ENCODE data around the gene RBBP5. TPM values are rescaled to one million over a fixed set of nuclear protein-coding genes. Genes with fewer than 3 reads are reported as not detected.

RBBP5 gene
- total RNA-seq, 1 experiment from 2014 or later, result 19.7 TPM

DNA sequence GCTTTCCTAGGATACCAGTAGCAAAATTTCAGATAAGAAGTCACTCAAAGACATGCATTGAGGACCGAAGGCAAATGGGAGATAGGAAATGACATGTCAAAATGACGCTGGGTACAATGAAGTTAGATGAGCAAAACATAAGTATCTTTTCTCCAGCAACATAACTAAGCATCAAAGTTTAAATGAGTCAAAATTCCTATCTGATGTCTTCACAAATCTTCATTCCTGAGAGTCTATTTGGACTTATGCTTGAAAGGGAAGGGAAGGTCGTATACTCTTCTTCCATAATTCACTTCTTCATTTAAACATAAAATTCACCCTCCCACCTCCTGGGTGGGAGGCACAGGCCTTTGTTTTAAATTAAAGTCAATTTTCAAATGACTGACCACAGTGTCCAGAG is 33.4 kb downstream of the RBBP5 start:
- no peak for DNase-seq (ENCODE audit: low read depth, low spot score)
- in situ Hi-C loops (cut with HindIII; ENCODE audit: low pct_unique_long_range_greater_than_20kb, low sequenced_read_pairs), result no loop called here

DNA sequence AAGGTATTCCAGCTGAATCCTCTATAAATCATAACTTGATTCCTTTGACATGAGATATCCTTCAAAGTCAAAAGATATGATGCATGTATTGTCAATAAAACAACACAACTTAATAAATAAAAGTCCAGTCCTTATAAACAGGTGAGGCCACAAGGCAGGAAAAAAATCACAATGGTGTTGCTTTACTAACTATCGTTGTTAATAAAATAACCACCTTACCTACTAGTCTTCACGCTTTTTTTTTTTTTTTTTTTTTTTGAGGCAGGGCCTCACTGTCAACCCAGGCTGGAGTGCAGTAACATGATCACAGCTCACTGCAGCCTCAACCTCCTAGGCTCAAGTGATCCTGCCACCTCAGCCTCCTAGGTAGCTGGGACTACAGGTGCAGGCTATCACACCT is 37.4 kb downstream of the RBBP5 start, which contains the start of gene TMEM81:
TSS of gene TMEM81 (minus strand) at position 101 of the 400 bp plus-strand sequence. CDS start 140 bp downstream, outside the sequence.
- DNase-seq (ENCODE audit: low read depth, low spot score), result no peak
- in situ Hi-C loops (cut with HindIII; ENCODE audit: low pct_unique_long_range_greater_than_20kb, low sequenced_read_pairs), result no loop called here

DNA sequence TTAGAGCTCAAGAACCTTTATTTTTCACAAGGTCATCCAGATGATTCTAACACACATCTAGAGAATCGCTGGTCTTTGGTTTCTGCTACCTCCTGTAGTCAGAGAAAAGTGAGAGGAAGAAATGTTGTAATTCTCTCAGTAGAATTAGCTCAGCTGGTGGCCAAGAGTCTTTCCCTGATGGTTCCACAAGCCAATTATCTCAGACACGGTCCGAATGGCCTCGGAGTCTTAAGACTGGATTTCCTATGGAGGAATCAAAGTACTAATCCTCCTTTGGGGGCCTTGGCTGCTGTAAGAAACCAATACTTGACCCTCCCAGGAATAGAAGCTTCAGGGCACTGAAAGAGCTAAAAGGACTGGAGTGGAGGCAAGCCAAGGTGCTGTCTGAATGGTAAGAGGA is 39.3 kb downstream of the RBBP5 start:
- DNase-seq (ENCODE audit: low read depth, low spot score), result no peak
- in situ Hi-C loops (cut with HindIII; ENCODE audit: low pct_unique_long_range_greater_than_20kb, low sequenced_read_pairs), result no loop called here

DNA sequence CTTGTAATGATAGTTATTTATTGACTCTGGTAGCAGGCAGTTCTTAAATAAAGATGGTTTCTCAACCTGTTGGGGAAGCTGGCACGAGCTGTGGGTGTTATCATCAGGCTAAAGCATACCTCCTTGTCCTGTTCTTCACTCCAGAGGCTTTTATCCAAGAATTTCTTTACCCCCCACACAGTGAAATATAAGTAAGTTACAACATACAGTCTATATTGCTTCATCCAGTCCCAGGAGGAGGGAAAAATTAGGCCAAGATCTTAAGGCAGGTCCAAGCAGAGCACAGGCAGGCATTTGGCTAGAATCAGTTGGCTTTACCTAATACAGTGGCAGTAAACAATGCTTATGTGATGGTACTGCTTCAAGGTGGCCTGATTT is 43.9 kb downstream of the RBBP5 start:
- in situ Hi-C loops (cut with HindIII; ENCODE audit: low pct_unique_long_range_greater_than_20kb, low sequenced_read_pairs), result no loop called here
- no peak for DNase-seq (ENCODE audit: low read depth, low spot score)

DNA sequence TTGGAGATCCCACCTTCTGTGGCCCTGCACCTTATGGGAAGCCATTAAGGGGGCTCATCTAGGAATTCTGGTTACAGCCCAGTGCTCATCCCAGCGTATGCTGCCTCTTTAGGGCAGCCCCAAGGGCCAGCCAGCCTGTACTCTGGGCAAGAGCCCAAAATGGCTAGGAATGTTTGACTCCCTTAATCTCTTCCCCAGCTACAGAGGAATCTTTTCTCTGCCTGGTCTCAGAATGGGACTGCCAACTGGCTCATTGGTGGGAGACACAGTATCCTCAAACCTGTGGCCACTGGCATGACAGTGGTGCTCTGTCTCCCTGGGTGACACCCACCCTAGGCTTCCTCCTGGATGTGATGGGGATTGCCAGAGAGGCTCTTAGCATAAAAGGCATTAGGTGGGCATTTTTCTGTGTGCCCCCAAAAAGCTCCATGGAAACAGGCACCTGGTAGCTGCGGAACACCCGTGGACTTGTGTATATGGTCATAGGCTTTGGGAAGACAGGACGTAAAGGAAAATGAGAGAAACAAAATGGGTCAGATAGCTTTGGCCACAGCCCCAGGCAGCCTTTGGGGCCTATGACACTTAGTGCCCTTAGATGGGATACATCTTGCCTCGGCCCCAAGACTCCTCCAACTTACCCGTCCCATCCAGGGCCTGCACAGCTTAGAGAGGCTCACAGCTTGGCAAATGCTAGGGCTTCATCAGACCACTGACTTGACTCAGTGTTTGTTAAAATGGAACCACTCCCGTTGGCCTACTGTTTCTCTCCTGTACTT is 44.4 kb downstream of the RBBP5 start:
- in situ Hi-C loops (cut with HindIII; ENCODE audit: low pct_unique_long_range_greater_than_20kb, low sequenced_read_pairs), result no loop called here
- no peak for DNase-seq (ENCODE audit: low read depth, low spot score)

DNA sequence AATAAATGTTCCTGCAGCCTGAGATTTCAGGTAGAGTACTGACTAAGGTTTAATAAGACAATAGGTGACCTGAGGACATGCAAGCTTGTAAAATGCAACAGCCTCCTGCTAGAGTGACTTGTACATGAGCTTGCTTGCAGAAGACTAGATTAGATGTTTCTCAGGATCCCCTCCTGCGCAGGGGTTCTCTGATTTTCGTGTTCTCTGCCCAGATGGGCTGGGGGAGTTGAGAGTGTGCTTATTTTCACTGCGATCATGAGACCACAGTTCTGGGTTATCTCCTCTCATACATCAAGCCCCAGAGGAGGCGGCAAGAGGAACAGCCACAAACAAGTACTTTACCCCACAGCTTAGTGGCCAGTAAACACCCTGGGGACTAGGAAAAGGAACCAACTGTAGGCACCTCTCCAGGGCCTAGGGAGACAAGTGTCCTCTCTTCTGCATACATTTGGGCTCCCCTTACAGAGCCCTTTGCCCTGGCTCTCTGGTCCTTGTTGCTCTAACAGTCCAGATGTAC is 45.5 kb downstream of the RBBP5 start:
- in situ Hi-C loops (cut with HindIII; ENCODE audit: low pct_unique_long_range_greater_than_20kb, low sequenced_read_pairs), result no loop called here
- no peak for DNase-seq (ENCODE audit: low read depth, low spot score)

DNA sequence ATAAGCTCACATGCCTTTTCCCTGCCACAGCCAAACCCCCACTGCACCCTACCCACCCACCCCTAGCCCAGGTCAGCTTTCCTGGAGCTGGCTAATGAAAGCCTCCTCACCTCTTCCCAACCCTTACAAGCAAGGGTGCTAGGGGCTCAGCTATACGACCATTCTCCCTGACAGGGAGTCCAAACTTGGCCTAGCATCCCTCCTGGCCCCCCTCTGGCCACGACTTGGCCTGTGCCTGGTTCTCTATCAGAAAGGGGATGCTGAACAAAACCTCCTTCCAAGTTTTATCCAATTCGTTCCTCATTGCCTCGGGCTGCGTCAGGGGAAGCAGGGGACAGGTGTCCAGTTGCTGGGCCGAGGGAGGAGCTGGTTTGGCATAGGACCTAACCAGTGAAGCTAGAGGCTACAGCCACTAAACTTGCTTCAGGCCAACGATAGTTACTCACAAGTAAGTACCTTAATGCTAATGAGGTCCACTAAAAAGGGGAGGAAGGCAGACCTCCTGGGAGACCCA is 46.1 kb downstream of the RBBP5 start:
- DNase-seq (ENCODE audit: low read depth, low spot score), result no peak
- in situ Hi-C loops (cut with HindIII; ENCODE audit: low pct_unique_long_range_greater_than_20kb, low sequenced_read_pairs), result no loop called here

DNA sequence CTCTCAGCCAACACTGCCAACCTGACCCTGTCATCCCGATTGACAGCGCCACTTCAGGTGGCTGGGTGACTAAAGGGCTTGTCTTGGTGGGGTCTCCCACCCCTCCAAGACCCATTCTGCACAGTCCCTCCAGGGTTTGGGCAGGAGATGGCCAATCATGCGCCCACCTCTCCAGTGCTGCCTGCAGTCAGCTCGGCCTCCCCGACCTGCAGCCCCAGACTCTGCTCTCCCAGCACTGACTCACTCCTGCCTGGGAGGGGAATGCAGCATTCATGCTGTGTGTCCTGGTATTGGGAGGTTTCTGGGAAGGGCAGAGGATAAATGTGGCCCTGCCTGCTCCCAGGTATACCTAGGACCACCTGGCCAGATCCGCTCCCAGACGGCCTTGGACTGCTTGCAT is 47.3 kb downstream of the RBBP5 start:
- in situ Hi-C loops (cut with HindIII; ENCODE audit: low pct_unique_long_range_greater_than_20kb, low sequenced_read_pairs), result no loop called here
- DNase-seq (ENCODE audit: low read depth, low spot score), result no peak

DNA sequence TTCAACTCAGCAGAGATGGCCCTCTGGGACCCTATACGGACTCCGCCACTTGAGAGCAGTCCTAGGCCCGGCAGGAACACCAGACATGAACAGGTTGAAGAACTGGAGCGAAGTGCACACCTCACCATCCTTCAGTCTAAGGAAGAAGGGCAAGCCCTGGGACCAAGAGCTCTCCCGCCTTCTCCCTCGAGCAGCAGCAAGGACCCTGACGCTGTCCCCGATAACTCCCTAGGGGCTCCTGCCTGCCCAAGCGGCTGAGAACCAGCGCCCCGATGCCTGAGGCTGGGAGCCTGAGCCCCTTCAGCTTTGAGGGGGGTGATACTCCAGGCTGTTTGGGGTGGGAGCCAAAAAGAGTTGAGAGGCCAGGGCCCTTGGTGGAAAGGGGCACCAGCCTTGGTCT is 47.7 kb downstream of the RBBP5 start:
- in situ Hi-C loops (cut with HindIII; ENCODE audit: low pct_unique_long_range_greater_than_20kb, low sequenced_read_pairs), result no loop called here

DNA sequence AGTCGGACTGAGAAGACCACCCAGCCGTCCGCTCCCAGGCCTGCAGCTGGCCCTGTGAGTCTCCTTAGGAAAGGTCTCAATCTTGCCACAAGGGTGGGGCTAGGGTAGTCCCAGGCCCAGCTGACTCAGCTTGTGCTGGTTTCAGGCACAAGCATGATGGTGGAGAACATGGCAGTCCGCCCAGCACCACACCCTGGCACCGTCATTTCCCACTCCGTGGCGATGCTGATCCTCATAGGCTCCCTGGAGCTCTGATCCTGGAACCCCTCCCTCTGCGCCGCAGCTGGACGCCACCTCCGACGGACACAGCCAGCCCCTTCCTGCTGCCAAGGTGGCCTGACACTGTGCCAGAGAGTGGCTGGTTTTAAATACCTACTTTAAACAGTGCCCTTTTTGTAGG is 48.3 kb downstream of the RBBP5 start:
- in situ Hi-C loops (cut with HindIII; ENCODE audit: low pct_unique_long_range_greater_than_20kb, low sequenced_read_pairs), result no loop called here
- no peak for DNase-seq (ENCODE audit: low read depth, low spot score)

More for the DNA sequence above, 47.7 kb downstream of the RBBP5 start:
- no peak for DNase-seq (ENCODE audit: low read depth, low spot score)

DNA sequence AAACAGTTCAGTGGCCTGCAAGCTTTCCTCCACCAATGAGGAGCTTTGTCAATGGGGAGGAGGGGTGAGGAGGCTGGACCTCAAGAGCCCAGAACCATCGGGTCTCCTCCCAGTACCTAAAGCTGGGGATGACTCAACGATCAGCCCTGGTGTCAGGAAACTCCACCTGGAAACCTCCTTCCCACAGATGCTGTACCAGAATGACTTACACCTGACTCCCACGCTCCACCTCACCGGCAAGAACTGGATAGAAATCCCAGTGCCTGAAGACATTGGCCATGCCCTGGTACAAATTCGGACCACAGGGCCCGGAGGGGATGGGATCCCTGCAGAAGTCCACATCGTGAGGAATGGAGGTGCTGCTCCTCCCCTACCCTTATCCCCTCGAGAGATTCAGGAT is 48.9 kb downstream of the RBBP5 start:
- no peak for DNase-seq (ENCODE audit: low read depth, low spot score)
- in situ Hi-C loops (cut with HindIII; ENCODE audit: low pct_unique_long_range_greater_than_20kb, low sequenced_read_pairs), result no loop called here

DNA sequence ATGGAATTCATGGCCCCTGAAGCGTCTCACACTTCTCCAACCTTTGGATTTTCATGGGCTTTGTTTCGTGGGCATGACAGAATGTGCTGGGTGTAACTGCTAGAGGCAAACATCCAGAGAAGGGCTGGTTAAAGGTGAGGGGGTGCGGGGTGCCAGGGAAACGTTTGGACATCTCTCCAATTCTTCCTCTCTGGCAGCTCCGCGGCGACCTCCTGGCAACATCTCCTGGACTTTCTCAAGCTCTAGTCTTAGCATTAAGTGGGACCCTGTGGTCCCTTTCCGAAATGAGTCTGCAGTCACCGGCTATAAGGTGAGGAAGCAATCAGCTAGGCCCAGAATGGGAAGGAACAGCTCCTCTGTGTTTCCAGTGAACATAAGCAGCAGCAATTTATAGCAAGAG is 49.5 kb downstream of the RBBP5 start:
- in situ Hi-C loops (cut with HindIII; ENCODE audit: low pct_unique_long_range_greater_than_20kb, low sequenced_read_pairs), result no loop called here
- no peak for DNase-seq (ENCODE audit: low read depth, low spot score)

DNA sequence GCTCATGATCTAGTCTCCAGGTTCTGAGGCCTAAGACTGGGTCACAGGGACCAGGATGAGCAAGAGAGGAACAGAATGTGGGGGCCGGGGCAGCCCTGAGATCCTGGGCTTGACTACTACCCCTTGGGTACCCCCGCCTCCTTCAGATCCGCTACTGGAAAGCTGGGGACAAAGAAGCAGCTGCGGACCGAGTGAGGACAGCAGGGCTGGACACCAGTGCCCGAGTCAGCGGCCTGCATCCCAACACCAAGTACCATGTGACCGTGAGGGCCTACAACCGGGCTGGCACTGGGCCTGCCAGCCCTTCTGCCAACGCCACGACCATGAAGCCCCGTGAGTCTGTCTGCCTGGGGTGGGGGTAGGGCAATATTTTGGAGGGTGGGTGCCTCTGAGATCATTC is 50.0 kb downstream of the RBBP5 start:
- in situ Hi-C loops (cut with HindIII; ENCODE audit: low pct_unique_long_range_greater_than_20kb, low sequenced_read_pairs), result no loop called here
- no peak for DNase-seq (ENCODE audit: low read depth, low spot score)

DNA sequence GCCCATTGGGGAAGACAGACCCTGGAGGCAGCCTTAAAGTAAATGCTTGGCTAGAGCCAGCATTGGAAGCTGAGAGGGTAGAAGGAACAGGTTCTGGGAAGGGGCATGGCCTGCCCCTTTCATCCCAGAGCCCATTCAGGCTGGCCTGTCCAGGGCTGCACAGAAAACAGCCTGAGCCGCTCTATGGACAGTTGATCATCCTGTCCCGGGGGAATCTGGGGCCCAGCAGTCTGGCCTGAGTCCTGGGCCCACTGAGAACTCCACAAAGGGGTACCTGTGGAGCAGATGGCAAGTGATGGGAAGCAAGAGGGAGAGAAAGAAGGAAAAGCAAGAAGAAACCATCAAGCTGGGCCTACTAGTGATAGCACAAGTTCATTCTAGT is 50.8 kb downstream of the RBBP5 start:
- in situ Hi-C loops (cut with HindIII; ENCODE audit: low pct_unique_long_range_greater_than_20kb, low sequenced_read_pairs), result no loop called here
- no peak for DNase-seq (ENCODE audit: low read depth, low spot score)

DNA sequence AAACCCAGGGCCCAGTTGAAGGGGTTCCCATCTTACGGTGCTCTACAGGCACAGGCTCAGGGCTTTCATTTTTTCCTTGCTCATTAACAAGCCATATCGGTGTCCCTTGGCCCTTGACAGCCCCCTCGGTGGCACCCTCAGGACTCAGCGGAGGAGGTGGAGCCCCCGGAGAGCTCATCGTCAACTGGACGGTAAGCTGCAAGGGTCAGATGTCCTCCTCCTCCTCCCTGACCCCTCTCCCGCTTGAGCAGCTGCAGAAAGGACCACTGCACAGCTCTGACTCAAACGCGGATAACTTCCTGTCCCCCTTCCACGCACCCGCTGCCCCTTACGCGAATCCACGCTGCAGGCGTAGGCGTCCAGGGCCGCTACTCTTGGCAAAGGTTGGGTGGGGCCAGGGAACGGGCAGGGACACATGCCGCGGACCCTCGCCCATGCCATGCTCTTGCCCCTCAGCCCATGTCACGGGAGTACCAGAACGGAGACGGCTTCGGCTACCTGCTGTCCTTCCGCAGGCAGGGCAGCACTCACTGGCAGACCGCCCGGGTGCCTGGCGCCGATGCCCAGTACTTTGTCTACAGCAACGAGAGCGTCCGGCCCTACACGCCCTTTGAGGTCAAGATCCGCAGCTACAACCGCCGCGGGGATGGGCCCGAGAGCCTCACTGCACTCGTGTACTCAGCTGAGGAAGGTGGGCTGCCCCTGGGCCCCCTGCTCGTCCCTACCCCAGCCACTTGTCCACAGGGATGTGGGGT is 52.2 kb downstream of the RBBP5 start:
- in situ Hi-C loops (cut with HindIII; ENCODE audit: low pct_unique_long_range_greater_than_20kb, low sequenced_read_pairs), result no loop called here
- no peak for DNase-seq (ENCODE audit: low read depth, low spot score)

DNA sequence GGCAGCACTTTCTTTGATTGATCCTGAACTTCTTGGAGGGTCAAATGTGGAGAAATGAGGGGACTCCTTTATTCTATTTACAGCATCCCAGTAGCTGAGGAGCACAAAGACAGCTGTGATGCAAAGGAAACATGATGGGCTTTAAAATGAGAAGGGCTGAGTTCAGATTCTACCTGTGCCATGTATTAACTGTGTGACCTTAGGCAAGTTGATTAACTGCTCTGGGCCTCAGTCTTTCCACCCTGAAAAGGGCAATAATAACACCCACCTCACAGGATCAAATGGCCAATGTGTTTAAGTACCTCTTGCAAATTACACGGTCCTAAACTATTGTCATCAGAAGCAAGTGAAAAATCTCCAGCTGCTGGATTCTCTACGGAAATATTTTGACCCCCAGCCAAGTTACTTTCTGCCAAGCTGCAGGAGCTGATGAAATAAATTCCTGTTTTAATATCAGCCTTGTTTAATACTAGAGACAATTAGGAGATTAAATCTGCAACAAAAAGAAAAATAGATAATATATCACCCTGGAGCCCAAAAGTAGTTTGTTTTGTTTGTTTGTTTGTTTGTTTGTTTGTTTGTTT is 53.2 kb downstream of the RBBP5 start:
- in situ Hi-C loops (cut with HindIII; ENCODE audit: low pct_unique_long_range_greater_than_20kb, low sequenced_read_pairs), result no loop called here
- DNase-seq (ENCODE audit: low read depth, low spot score), result no peak

DNA sequence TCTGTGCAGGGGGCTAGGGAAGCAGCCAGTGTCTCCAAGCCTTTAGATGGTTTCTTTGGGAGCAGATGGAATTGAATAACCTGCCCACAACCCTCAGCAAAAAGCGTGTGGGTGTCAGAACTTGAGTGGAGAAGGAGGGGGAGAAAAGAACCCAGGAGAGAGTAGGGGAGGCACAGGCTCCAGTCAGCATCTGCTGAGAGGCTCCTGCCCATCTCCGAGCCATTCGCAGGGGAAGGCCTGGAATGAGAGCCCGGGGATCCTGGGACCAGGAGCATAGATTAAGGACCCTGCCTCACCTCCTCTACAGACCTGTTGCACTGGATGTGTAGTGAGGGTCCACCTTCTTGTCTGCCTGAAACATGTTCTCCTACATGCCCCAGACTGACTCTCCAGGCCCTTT is 53.8 kb downstream of the RBBP5 start:
- no peak for DNase-seq (ENCODE audit: low read depth, low spot score)
- in situ Hi-C loops (cut with HindIII; ENCODE audit: low pct_unique_long_range_greater_than_20kb, low sequenced_read_pairs), result no loop called here

DNA sequence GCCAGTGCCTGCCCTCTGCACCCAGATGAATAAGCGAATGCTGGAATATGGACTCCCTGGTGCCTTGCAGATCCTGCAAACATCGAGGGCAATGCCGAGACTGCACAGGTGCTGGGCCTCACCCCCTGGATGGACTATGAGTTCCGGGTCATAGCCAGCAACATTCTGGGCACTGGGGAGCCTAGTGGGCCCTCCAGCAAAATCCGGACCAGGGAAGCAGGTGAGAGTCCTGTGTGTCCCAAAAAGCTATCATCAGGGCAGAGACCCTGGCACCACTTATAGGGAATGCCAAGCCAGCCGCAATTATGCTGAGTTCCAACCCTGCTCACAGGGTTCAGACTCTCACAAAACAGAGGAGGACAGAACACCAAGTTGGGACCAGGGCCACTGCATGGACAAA is 54.7 kb downstream of the RBBP5 start:
- in situ Hi-C loops (cut with HindIII; ENCODE audit: low pct_unique_long_range_greater_than_20kb, low sequenced_read_pairs), result no loop called here

More for the DNA sequence above, 54.7 kb downstream of the RBBP5 start:
- DNase-seq (ENCODE audit: low read depth, low spot score), result no peak
